Measurements from ENCODE around the gene NDST3.
"Not testable (repeated sequence)": the region's sequence is repeated elsewhere in the genome, so short reads cannot be mapped to it uniquely, and the experiment has no call there.

NDST3 gene

DNA sequence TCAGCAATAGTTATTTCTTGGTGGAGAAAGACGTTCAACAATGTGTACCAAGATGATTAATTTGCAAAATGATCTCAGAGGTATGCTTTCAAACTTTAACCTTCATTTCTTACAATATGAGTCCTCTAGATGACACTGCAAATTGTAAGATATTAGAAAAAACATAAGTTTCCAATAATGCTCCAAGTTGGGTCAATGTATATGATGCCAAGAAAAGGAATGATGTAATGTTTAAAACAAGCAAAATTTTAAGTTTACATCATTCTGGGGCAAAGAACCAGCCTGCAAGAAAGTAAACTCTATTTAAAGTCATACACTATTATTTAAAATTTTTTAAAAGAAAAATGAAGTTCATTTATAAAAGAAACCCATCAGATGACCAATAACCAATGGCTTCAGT, 262.4 kb downstream of the NDST3 start:
- Histone ChIP-seq H3K4me3 (ENCODE audit: low read depth, low read length) (no peak overlapping the region), H3K27me3 (no peaks in the 10 kb centered on the region), H3K4me1 (no peaks in the 10 kb centered on the region), H3K9me3 (no peaks in the 10 kb centered on the region), H3K36me3 (peaks cover 40% of the 10 kb centered on the region)
- TF ChIP-seq, protein P1, sequence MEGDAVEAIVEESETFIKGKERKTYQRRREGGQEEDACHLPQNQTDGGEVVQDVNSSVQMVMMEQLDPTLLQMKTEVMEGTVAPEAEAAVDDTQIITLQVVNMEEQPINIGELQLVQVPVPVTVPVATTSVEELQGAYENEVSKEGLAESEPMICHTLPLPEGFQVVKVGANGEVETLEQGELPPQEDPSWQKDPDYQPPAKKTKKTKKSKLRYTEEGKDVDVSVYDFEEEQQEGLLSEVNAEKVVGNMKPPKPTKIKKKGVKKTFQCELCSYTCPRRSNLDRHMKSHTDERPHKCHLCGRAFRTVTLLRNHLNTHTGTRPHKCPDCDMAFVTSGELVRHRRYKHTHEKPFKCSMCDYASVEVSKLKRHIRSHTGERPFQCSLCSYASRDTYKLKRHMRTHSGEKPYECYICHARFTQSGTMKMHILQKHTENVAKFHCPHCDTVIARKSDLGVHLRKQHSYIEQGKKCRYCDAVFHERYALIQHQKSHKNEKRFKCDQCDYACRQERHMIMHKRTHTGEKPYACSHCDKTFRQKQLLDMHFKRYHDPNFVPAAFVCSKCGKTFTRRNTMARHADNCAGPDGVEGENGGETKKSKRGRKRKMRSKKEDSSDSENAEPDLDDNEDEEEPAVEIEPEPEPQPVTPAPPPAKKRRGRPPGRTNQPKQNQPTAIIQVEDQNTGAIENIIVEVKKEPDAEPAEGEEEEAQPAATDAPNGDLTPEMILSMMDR (IDR thresholded peaks at IDR 0.05; ENCODE audit: low read depth, low read length) = no peak
- DNase-seq = no peak

DNA sequence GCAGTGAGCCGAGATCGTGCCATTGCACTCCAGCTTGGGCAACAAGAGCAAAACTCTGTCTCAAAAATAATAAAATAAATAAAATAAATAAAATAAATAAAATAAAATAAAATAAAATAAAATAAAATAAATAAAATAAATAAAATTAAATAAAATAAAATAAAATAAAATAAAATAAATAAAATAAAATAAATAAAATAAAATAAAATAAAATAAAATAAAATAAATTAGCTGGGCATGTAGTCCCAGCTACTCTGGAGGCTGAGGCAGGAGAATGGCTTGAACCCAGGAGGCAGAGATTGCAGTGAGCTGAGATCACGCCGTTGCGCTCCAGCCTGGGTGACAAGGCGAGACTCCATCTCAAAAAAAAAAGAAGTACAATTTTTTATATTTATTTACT, 265.3 kb downstream of the NDST3 start:
- H3K9me3 ChIP-seq; DNase-seq; H3K27me3 ChIP-seq; H3K4me3 ChIP-seq (ENCODE audit: low read depth, low read length); H3K4me1 ChIP-seq: not testable (repeated sequence)
- peaks cover 29% of the 10 kb centered on the region for H3K36me3 ChIP-seq

DNA sequence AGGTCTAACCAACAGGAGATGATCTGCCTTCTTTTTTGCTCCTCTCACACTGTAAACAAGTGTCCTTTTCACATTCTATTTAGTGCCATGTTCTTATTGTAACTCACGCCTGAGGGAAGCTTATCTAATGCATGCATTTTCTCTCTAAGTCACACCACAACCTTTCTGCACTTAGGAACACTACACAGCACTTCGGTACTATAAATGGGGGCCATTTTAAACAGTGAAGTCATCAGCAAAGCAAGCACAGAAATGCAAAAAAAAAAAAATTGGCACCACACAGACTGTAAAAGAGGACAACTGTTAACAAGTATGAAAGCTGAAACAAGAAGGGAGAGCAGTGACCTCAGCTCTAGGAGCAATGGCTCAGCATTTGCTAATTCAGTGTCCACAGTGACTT, 273.4 kb downstream of the NDST3 start:
- H3K9me3 ChIP-seq = no peaks in the 10 kb centered on the region
- TF ChIP-seq, protein P1 (IDR thresholded peaks at IDR 0.05; ENCODE audit: low read depth, low read length) = no peak
- no peak overlapping the region for H3K4me3 ChIP-seq (ENCODE audit: low read depth, low read length)
- DNase-seq = no peak
- peaks cover 14% of the 10 kb centered on the region; the same call in 1 of the 2 replicates for H3K36me3 ChIP-seq
- no peaks in the 10 kb centered on the region for H3K27me3 ChIP-seq
- H3K4me1 ChIP-seq = peaks cover 5% of the 10 kb centered on the region
